HFF-Myc (cell line): Measurements from ENCODE around the gene PCNP.
A peak's percentile ranks its signal among the peaks of the same experiment; 100 is the strongest.

Experiments
- DNase-seq: peaks from one replicate; pipeline ENCODE4 v3.0.0-alpha.2; 2011; ENCODE audit warnings: low read depth; ENCODE audit errors: extremely low read depth
- H3K4me3 ChIP-seq: replicated peaks from 2 replicates; pipeline ENCODE4 v1.5.1; 2011; ENCODE audit warnings: low read depth, mild to moderate bottlenecking, control low read depth, low read length
- CTCF ChIP-seq: IDR thresholded peaks from 2 replicates; pipeline ENCODE4 v1.5.1; 2012; ENCODE audit warnings: mild to moderate bottlenecking, low read depth, low read length, control low read depth; ENCODE audit errors: missing control alignments

Gene PCNP

GRCh38 chr3:101573449-101574387 lies at the start of gene PCNP:
TSS of gene PCNP (plus strand) at chr3:101574180. CDS start at chr3:101574216, 36 bp downstream.
- DNase-seq: peak; percentile 95
- TF ChIP-seq CTCF: peak; percentile 82
- H3K4me3 ChIP-seq: peak within 1 kb of the TSS; percentile 84

GRCh38 chr3:101527441-101527840 lies 46.5 kb upstream of the PCNP start:
- no peak for TF ChIP-seq CTCF
- no peak for DNase-seq
- H3K4me3 ChIP-seq: no peak overlapping the region

- no peak for DNase-seq
- H3K4me3 ChIP-seq: no peak overlapping the region
- TF ChIP-seq CTCF: no peak
Observed at GRCh38 chr3:101527906-101528305, 46.1 kb upstream of the PCNP start.

- no peak for TF ChIP-seq CTCF
Observed at GRCh38 chr3:101529816-101530685, 43.9 kb upstream of the PCNP start.

GRCh38 chr3:101530686-101531047 lies 43.3 kb upstream of the PCNP start:
- DNase-seq: no peak
- no peak overlapping the region for H3K4me3 ChIP-seq
- TF ChIP-seq CTCF: no peak

More at GRCh38 chr3:101529816-101530685, 43.9 kb upstream of the PCNP start:
- no peak overlapping the region for H3K4me3 ChIP-seq
- no peak for DNase-seq

- no peak overlapping the region for H3K4me3 ChIP-seq
- no peak for DNase-seq
- TF ChIP-seq CTCF: no peak
Observed at GRCh38 chr3:101531473-101532086, 42.4 kb upstream of the PCNP start.
